K562 (cell line): ENCODE results near the gene PLIN5. TPM values are rescaled to one million over a fixed set of nuclear protein-coding genes. Genes with fewer than 3 reads are reported as not detected.

Experiments
- CEBPZ ChIP-seq: fragments of 150-350 bp; IDR thresholded peaks from 2 replicates; pipeline ENCODE4 v1.6.1; 2014; ENCODE audit warnings: low read depth, mild to moderate bottlenecking, low read length, borderline replicate concordance
- CHD4 ChIP-seq: fragments of 200-600 bp; sonication (generic); IDR thresholded peaks from 3 replicates; pipeline ENCODE4 v1.6.1; 2012; ENCODE audit warnings: low read depth, mild to moderate bottlenecking, mixed read lengths, low read length, inconsistent platforms; ENCODE audit not compliant: insufficient read depth, insufficient replicate concordance, poor library complexity, severe bottlenecking
- DNMT1 ChIP-seq: fragments of 450-650 bp; IDR thresholded peaks from 2 replicates; pipeline ENCODE4 v1.6.1; 2016; ENCODE audit warnings: antibody characterized with exemption, mild to moderate bottlenecking
- KHSRP ChIP-seq: fragments of 450-650 bp; IDR thresholded peaks from 2 replicates; pipeline ENCODE4 v1.6.1; 2017
- KLF16 ChIP-seq: IDR thresholded peaks from 2 replicates; pipeline ENCODE4 v1.6.1; 2016; ENCODE audit warnings: antibody characterized with exemption
- KLF6 ChIP-seq: fragments of 250-450 bp; sonication (Bioruptor Pico); IDR thresholded peaks from 2 replicates; pipeline ENCODE4 v1.4.0; 2020; ENCODE audit warnings: mild to moderate bottlenecking, moderate library complexity, borderline replicate concordance
- LARP7 ChIP-seq: fragments of 450-650 bp; IDR thresholded peaks from 2 replicates; pipeline ENCODE4 v1.6.1; 2016
- MCM2 ChIP-seq: fragments of 450-650 bp; IDR thresholded peaks from 2 replicates; pipeline ENCODE4 v1.6.1; 2017; ENCODE audit warnings: low read depth, mild to moderate bottlenecking
- MEF2D ChIP-seq: conservative IDR thresholded peaks from 2 replicates; pipeline ENCODE4 v1.6.1; 2016; ENCODE audit warnings: low read depth, missing genetic modification characterization, missing compliant biosample characterization
- NCOA6 ChIP-seq: fragments of 450-650 bp; IDR thresholded peaks from 2 replicates; pipeline ENCODE4 v1.6.1; 2017; ENCODE audit warnings: mild to moderate bottlenecking
- NR0B1 ChIP-seq: fragments of 450-650 bp; IDR thresholded peaks from one replicate; pipeline ENCODE4 v1.6.1; 2018; ENCODE audit warnings: mild to moderate bottlenecking, moderate library complexity; ENCODE audit not compliant: partially characterized antibody
- PURB ChIP-seq: sonication (generic); formaldehyde crosslinking; IDR thresholded peaks from 2 replicates; pipeline ENCODE4 v1.9.0; 2021; ENCODE audit warnings: low read depth, mild to moderate bottlenecking, missing genetic modification reagents
- SRSF1 ChIP-seq: fragments of 200-400 bp; formaldehyde crosslinking; IDR thresholded peaks from 2 replicates; pipeline ENCODE4 v1.6.1; 2017; ENCODE audit warnings: mild to moderate bottlenecking, low read depth, low read length, moderate library complexity
- TAF7 ChIP-seq: fragments of 450-650 bp; IDR thresholded peaks from 2 replicates; pipeline ENCODE4 v1.6.1; 2016; ENCODE audit warnings: missing genetic modification characterization, missing compliant biosample characterization
- TSC22D4 ChIP-seq: fragments of 450-650 bp; IDR thresholded peaks from 2 replicates; pipeline ENCODE4 v1.6.1; 2016; ENCODE audit warnings: missing genetic modification characterization, missing biosample characterization, control low read depth
- ZBTB11 ChIP-seq, 3 experiments: fragments of 200-800 bp in 1 of 3; fragments of 250-450 bp in 1 of 3; fragments of 450-650 bp in 1 of 3; sonication (Bioruptor Pico) in 1 of 3; sonication (Bioruptor generic) in 1 of 3; formaldehyde crosslinking in 1 of 3; IDR thresholded peaks; 2 replicates each; pipeline versions ENCODE4 v1.6.1 to v1.8.0; 2016 to 2022; ENCODE audit warnings: mild to moderate bottlenecking in 2 of 3, missing genetic modification characterization in 2 of 3, missing compliant biosample characterization in 1 of 3, moderate library complexity in 1 of 3
- ZNF12 ChIP-seq: sonication (generic); formaldehyde crosslinking; IDR thresholded peaks from 2 replicates; pipeline ENCODE4 v1.4.0; 2020; ENCODE audit warnings: mild to moderate bottlenecking, missing genetic modification reagents
- ZNF263 ChIP-seq: sonication (generic); formaldehyde crosslinking; IDR thresholded peaks from 2 replicates; pipeline ENCODE4 v1.8.0; 2022; ENCODE audit warnings: mild to moderate bottlenecking, missing genetic modification reagents, borderline replicate concordance
- ZNF347 ChIP-seq: fragments of 450-650 bp; formaldehyde crosslinking; IDR thresholded peaks from 2 replicates; pipeline ENCODE4 v1.4.0; 2020; ENCODE audit warnings: low read depth, mild to moderate bottlenecking, moderate library complexity
- ZNF408 ChIP-seq: fragments of 250-450 bp; sonication (Bioruptor Pico); IDR thresholded peaks from 2 replicates; pipeline ENCODE4 v1.4.0; 2020; ENCODE audit warnings: low read depth, mild to moderate bottlenecking, moderate library complexity
- ZNF780A ChIP-seq: fragments of 250-450 bp; sonication (Bioruptor Pico); IDR thresholded peaks from 2 replicates; pipeline ENCODE4 v1.5.0; 2021; ENCODE audit warnings: mild to moderate bottlenecking
- polyA plus RNA-seq, 8 experiments: library from polyadenylated mRNA; depleted of rRNA in 4 of 8; stranded (reverse) in 5 of 8; unstranded in 3 of 8; fragments of >200 nt; fragmentation: Nextera tagmentation in 2 of 8; fragmentation: Illumina TruSeq in 1 of 8; extraction: Ambion mirVana in 2 of 8; extraction: Trizol in 1 of 8; gene quantifications; 2 replicates each; pipeline versions ENCODE4 v1.2.1 to v1.2.3, GENCODE V29; 2011 to 2014; ENCODE audit warnings: inconsistent platforms in 1 of 8, missing spikeins in 1 of 8
- total RNA-seq, 7 experiments: library from RNA; depleted of rRNA in 6 of 7; stranded (reverse); fragments of >200 nt in 6 of 7; fragmentation: Illumina TruSeq in 2 of 7; extraction: Trizol in 2 of 7; gene quantifications; 2 replicates each; pipeline versions ENCODE4 v1.2.1 to v1.2.3, GENCODE V29; 2011 to 2021; ENCODE audit warnings: low replicate concordance in 1 of 7

Gene PLIN5
- total and polyA plus RNA-seq, 9 of the 15 experiments (the other 6 are each of a cell fraction or from before 2014, with no cell fraction given): 0.04 to 1.3 (median 0.50) TPM

- TF ChIP-seq NR0B1 (no peak), KHSRP (no peak), CEBPZ (no peak), ZNF263 (CRISPR knock-in tag) (no peak), NCOA6 (no peak), ZBTB11 (CRISPR knock-in tag; IDR thresholded peaks at IDR 0.05) (no peak; a peak in 1 of 6 replicates), CHD4 (no peak), MCM2 (no peak), KLF6 (CRISPR knock-in tag) (no peak), MEF2D (tag) (no peak), PURB (CRISPR knock-in tag) (no peak), TAF7 (tag) (no peak), ZNF780A (no peak), SRSF1 (no peak), TSC22D4 (tag) (no peak), ZNF347 (CRISPR knock-in tag) (no peak), DNMT1 (no peak), ZNF12 (no peak), LARP7 (no peak), KLF16 (no peak), ZNF408 (CRISPR knock-in tag) (no peak)
Measured at GRCh38 chr19:4539693-4540581, 4.9 kb upstream of the PLIN5 start, which contains the start of gene LRG1 (continued).
